ENCODE results near the gene SLC22A17.
A peak's percentile ranks its signal among the peaks of the same experiment; 100 is the strongest.

The SLC22A17 gene

DNA sequence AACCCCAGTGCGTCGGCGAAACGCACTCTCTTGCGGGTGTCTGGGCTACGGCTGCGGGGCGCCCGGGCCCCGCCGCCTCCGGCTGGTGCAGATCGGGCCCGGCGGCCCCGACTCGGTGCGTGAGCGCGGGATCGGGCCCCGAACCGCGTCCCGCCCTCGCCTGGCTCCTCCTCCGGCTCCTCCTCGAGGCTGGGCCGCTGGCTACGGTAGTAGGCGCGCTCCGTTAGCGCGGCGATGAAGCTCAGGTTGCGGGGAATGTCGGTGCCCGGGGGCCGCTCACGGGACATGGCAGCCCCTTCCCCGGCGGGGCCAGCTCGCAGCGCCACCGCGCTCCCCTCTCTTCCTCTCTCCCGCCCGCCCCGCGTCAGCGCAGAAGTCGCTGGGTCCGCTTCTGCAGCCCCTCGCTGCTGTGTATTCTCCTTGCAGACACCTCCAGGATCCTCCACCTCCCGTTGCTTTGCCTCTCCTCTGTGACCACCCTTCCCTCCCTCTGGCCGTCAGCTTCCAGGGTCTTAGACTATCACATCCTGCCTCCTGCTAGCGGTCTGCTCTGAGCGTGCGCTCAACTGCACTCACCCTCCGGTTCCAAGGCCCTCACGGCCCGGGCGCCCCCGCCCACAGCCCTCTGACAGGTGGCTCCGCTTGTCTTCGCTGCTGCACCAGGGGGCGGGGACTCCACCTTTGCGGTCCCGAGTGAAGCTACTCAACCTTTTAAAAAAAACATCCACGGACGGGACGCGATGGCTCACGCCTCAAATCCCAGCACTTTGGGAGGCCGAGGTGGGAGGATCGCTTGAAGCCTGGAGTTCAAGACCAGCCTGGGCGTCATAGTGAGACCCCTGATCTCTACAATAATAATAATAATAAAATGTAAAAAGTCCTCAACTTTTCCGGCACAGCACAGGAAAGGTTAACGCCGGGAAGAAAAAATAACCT is 50.1 kb downstream of the SLC22A17 start, which contains the start of gene PPP1R3E:
PPP1R3E (minus strand) TSS at position 570 of the 936 bp plus-strand sequence; CDS start at position 287, 283 bp downstream.
- DNase-seq, result peak; percentile 88

DNA sequence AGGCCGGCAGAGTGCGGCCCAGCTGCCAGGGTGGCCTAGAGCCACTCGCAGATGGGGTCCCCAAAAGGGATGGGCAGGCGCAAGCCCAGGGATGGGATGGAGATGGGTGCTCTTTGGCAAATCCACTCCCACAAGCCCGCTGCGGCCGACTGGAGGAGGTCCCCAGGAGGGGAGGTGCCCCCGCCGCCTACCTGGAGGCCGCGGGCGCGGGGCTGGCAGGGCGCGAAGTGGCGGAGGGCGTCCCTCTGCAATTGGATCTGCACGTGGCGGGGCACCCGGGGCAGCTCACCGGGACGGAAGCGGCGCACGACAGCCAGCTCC is 50.8 kb downstream of the SLC22A17 start:
- DNase-seq, result no peak

DNA sequence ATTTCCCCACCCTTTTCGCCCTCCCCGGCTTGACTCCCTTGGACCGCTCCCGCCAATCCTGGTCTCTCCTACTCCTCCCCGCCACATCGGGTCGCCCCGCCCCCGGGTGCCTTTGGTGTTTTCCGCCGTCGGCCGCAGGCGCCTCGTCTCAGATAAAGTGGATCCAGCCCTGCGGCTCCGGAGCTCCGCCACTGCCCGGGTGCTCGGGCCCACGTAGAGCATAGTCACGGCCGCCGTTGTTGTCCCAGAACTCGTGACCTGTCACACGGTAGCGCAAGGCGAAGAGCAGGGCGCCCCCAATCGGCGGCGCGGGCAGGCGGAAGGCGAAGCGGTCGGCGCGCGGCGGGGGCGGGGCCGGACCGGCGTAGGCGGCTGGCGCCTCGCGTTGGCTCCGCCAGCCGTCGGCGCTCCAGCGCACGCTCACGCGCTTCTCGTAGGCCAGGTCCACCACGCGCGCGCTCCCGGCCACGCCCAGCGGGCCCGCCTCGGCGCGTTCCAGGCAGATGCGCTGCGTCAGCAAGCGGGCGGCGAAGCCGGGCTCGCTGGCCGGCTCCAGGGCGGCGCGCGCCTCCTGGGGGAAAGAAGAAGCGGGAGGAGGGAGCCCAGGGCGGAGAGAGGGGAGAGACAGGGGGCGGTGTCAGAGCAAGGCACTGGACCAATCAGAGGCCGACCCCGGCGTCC is 51.3 kb downstream of the SLC22A17 start:
- peak; percentile 98 for DNase-seq

DNA sequence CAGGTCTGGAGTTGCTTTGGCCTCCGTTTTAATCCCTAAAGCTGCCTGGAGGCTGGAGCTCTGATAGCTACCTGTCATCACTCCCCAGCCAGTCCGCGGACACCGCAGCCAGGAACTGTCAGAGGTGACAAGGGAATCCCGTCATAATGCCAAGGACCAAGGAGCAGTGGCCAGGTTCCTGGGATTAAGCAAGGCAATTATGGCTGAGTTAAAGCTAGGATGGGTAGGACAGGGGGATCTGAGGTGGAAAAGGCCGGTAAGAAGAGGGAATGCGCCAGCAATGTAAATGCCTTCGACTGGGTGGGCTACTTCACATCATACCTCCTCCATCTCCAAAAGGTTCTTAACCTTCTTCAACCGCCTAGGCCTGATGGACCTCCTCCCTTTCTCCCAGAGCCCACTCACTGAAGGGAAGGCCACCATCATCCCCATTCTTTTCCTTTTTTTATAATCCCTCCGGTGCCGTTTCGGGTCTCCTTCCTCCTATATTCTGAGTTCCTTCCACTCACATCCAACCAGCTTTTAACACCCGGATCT is 51.9 kb downstream of the SLC22A17 start:
- DNase-seq, result no peak

DNA sequence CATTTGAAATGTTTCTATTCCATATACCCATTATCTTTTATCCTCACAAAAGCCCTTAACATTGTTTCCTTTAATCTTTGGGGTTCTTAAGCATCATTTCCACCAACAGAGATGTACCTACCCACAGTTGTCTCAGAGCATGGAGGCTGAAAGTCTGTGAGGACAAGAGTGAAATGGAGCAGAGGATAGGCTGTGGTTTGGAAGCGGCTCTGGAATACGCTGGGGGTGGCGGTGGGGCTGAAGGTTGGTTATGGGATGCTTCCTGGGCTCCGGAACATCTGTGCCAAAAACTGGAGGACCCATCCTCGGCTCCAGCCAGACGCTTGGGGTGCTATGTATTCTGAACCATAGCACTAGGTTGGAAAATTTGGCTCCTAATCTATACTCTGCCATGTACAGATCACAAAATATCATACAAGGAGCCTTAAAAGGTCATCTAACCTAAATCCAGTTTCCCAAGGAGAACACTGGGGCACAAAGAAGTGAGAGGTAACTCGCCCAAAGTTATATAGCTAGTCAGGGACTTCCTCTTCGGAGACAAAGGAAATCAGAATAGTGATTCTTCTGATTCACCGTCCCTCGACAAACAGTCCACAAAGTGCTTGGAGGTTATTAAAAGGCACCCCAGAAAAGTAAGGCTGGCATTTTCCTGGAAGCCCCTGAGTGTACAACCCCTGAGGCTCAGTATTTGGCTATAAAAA is 52.6 kb downstream of the SLC22A17 start:
- DNase-seq, result no peak

DNA sequence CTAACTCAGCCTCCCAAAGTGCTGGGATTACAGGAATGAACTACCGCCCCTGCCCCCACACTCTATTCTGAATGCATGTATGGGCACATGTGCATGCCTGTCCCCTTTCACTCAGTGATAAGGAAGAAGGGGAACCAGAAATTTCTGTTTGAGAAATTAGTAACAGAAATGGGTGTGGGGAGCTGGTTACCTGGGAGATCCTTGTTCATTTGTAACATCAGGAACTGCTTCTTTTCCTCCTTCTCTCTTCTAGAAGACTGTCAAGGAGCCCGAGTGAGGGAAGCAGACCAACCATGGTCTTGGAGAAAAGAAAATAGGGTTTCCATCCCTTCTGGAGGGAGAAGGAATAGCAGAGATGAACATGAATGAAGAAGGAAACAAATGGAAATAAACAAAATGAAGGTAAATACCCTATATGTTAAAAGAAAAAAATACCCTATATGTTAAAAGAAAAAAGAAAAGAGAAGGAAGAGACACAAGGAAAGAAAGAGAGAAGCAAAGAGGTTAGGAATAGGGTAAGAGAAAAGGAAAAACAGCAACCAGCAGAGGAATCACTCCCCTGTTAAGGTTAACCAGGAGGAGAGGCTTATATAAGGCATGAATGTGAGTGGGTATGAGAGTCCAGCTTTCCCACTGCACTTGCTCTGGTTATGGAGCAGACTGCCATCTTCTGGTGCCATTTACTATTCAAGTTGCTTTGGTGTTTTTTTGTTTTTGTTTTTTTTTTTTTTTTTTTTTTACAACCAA is 53.3 kb downstream of the SLC22A17 start:
- DNase-seq, result no peak

DNA sequence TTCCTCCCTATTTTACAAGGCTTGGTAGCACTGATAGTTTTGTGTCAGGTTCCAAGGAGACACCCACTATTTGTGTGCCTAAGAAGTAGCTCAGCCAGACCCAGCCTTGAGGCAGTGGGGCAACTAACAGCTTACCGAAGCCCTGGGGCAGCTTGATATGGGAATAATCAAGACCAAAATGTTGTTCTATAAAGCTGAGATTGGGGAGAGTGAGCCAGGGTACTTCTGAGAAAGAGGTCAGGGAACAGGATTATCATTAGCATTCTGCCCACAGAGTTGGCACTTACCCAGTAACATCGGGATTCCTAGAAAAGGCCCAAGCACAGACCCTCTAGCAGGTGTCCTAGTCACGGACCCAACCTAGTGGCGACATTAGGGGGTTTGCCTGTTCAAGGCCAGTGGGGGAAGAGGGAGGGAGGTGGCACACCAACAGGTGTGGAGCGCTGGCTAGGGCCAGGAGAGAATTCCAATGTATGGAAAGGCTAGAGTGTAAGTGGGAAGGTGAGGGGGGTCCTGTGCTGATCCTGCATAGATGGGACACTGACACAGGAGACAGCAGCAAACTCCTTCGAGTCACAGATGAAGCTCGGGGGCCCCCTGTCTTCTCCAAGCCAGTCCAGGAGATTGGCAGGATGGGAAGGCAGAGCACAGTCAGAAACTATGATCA is 54.9 kb downstream of the SLC22A17 start:
- no peak for DNase-seq

DNA sequence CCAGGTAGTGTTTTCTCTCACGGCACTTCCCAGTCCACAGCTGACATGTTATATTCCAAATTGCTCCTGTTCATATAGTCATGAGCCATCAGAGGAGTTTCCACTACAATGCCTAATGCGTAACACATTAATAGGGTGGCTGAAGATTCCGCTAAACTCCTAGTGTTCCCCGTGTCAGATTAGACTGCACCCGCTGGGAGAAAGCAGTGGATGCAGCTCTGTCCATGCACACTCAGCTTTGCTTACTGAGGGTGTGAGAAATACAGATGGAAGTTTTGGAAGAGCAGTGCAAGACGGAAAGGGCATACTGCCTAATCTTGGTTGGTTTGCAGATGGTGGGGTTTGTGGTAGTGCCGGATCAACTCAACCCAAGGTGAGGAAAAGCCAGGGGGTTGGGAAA is 55.6 kb downstream of the SLC22A17 start:
- DNase-seq, result no peak
